Stimulated activated CD4-positive, alpha-beta T cell treated with anti-CD3 and anti-CD28 coated beads, Interleukin-2, amount 100 ng/mL, for 24 hours (primary cell): Measurements from ENCODE around the gene BRD4.

ENCODE experiments used
- DNase-seq, 2 donors: peaks; one replicate each; pipeline ENCODE4 v3.0.0-alpha.2; 2020

The BRD4 gene

DNA sequence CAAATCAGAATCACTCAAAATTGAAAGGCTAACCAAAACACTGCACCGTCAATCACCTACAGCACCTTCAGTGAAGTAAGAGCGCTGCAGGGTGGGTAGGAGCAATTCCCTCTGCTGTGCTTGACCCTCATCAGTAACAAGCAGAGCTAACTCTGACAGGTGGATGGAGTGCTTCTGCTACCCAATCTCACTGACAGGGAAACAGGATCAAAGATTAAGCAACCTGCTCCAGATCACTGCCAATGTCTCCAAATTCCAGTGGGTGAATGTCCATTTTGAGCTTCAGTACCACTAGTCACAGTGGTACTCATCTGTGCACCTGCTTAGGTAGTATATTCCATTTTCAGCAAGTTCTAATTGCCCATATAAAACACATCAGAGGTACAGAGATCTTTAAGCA lies 25.2 kb downstream of the BRD4 start:
- DNase-seq, result no peak

DNA sequence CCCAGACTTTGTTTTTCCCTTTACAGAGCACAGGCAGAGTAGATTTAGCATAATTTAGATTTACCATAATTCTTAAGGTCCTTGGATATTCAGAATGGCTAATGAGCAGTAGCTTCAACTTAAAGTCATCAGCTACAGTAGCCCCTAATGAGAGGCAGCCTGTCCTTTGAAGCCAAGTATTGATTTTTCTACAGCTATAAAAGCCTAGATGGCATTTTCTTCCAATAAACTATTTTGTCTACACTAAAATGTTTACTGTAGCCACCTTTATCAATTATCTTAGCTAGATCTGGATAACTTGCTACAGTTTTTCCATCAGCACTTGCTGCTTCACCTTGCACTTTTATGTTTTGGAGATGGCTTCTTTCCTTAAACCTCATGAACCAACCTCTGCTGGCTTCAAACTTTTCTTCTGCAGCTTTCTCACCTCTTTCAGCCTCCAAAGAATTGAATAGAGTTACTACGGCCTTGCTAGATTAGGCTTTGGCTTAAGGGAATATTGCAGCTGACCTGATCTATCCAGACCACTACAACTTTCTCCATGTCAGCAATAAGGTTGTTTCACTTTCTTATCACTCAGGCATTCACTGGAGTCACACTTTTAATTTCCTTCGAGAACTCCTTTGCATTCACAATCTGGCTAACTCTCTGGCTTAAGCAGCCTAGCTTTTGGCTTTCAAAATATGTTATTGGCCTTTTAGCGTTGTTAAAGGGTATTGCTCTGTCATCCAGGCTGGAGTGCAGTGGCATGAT lies 26.6 kb downstream of the BRD4 start:
- DNase-seq, result no peak

DNA sequence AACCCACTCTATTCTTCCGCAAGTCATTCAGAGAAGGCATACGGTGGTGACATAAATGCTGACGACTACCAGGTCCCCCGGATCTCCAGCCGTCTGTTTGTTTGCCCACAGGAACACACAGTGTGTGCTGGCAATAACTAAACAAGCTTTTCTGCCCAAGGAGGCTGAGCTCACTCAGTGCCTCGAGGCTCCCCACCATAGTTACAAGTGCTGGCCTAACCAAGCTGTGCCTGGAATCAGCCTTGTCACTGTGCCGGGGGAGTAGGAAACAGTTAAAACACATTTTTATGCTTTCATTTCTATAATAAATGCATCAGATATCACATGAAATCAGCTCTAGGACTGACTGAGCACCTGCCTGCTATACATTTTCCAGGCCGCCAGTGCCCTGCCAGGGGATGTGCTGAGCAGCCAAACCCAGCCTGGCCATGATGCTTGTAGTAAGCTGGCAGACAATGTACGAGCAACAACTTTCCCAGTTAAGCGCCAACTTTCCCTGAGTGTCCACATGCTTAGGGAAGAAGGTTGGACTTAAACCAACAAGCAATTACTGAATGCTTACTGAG lies 28.1 kb downstream of the BRD4 start:
- DNase-seq, result peak; percentile 31 to 46

DNA sequence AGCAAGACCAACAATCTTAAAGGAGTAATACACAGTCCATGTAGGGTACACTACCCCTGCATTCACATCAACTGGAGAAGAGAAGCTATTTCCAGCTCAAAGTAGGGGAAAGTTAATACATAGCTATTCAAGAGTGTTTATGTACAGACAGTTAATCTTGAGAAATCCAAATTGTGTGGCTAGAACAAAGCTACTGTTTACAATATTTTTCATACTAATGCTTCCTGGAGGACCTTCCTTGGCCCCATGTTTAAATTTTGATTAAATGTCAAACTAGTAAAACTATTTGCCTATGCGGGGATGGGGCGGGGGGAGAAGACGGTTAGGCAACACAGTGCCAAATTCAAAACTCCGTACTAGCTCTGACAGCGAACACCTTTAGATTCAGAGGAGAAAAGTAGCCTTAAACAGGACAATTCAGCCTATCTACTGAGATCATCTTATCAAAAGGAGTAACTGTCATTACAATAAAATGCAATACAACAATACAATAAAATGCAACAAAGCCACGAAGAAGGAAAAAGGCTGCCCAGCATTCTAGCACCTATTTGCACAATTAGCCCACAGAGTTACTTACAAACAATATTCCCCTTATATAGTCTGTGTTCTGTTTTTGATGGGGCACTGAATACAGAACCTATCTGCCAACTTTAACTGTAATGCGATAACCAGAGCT lies 29.1 kb downstream of the BRD4 start:
- DNase-seq, result no peak

DNA sequence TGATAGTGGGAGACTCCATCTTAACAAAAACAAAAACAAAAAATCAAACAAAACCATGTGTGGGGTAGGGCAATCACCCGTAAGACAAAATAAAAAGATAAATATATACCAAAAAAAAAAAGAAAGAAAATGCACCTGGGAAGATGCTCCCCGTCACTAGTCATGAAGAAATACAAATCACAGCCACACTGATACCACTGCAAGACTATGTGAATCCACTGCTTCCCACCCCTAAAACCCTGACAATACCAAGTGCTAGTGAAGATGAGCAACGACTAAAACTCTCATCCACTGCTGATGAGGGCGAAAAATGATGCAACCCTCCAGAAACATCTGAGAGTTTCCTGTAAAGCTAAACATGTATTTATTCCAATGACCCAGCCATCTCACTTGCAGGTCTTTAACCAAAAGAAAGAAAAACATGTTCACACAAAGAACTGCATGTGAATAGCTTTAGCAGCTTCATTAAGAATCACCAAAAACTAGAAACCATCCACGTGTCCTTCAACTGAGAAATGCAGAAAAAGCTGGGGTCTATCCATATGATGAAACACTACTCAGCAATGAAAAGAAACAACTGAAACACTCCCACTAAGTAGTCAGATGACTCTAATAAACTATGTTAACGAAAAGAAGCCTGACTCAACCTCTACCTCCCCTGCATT lies 31.7 kb downstream of the BRD4 start:
- no peak for DNase-seq

DNA sequence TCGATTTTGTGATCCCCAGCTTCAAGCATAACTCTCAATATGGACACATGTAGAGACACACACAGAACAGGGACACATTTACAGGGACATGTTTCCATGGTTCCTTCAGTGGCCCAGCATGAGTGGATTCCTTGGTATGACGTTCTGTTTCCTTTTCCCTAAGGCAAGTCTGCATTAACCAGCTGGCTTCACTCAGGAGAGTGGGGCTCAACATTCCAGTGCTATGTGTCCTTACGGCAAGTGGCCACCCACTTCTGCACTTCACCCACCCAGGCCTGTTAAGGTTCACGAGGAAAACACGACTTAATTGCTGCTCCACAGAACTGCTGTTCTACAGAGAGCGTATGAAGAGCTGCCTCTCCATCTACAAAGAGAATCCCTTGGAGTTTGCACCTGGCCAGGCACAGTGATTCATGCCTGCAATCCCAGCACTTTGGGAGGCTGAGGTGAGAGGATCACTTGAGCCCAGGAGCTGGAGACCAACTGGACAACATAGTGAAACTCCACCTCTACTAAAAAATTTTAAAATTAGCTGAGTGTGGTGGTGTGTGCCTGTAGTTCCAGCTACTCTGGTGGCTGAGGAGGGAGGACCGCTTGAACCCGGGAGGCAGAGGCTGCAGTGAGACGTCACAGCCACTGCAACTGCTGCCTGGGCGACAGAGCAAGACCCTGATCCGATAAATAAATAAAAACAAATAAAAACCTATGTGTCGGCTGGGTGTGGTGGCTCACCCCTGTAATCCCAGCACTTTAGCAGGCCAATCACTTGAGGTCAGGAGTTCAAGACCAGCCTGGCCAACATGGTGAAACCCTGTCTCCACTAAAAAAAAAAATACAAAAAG lies 32.5 kb downstream of the BRD4 start:
- DNase-seq, result no peak

DNA sequence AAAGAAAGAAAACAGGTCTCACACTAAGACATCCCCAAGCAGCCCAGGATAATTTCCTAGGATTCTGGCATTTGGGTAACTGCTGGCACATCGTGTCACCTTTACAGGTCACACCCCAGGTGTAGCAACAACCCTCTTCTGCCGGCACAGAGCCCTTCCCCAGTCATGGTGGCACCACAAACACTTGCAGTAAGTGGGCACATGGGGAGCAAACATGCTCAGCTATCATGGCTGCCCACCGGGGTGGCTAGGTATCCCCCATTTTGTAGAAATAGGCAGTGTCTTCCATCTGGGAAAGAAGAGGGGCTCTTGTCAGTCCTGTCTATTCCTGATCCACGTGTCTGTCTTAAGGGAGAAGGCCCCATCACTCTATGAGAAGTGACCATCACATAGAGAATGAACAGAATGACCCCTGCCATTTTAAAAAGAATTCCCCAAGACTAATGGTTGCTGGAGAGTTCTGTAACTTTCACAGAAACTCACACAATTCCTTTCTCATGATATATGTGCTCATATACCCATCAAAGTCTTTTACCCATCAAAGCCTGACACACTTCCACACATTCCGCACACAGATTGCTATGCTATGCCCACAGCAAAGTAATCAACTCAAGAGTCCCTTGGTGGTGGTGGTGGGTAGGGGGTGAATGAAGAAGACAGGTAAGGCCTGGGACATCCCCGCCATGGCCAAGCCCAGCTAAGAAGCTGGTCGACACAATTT lies 33.3 kb downstream of the BRD4 start:
- DNase-seq, result no peak

DNA sequence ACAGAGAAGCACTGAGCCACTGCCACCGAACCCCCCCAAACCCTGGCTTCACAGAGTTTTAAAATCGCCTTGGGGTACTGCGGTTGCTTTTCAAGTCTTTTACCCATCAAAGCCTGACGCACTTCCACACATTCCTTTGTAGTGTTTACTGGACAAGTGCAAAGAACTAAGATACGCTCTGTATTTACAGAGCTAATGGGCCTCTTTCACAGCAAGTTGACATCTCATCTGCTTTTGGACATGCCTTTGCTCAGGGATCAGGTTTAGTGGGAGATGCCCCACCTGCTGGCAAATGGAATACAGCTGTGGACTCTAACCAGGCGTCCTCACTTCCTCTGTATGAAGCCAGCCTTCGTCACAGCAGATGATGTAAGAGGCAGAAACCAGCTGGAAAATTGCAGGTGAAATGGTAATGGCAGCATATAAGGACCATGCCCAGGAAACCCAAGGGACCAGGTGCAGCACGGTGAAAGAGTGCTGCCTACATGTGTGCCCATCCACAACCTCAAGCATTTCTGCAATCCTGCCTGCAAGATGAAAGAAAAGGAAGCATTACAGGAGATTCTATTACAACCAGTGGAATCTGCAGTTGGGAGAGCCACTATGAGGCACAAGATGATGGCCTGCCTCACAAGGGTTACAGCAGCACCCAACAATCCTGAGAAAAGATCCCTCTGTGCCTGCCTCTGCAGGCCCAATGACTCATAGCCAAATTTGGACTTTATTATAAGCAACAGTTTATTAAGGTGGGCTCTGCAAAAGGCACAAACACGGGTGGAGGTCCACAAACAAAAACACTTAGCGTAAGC lies 34.7 kb downstream of the BRD4 start:
- DNase-seq, result no peak

DNA sequence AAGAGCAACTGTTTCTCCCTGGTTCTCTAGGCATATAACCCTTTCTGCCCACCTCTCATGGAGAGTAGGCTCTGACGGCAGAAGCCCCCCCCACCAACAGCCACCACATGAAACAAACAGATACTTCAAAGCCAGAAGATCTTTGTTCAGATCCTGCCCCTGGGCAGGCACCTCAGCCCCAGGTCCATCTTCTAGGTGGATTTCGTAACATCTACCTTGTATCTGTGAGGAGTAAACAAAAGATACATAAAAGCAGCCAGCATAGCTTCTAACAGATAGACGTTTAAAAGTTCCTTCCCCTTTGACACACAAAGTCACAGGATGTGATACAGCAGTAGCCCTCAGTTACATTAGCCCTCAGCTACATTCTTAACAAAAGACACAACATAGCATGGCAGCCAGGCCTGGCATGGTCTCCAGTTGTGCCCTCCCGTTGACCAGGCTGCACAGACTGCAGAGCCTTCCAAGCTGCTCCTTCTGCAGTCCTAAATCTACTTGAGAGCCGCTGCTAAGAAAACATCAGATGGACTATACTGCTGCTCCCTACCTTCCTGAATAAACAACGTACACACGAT lies 35.4 kb downstream of the BRD4 start:
- DNase-seq, result no peak

DNA sequence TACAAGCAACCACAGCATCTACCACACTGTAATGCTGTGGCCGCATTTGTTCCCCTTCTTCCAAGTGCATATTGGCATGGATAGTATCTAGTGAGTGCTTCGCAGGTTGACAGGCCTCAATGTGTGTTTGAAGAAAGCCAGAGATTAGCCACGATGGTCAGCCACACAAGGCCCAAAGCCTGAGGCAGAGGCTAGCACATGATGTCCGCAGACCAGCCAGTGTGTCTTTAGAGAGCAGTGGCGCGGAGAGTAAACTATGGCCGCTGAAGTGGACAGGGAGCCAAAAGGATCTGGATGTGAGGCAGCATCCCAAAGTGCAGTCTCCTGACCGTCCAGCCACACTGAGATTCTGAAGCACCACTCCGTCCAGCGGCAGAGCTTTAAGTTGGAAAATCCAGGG lies 36.0 kb downstream of the BRD4 start:
- DNase-seq, result no peak

DNA sequence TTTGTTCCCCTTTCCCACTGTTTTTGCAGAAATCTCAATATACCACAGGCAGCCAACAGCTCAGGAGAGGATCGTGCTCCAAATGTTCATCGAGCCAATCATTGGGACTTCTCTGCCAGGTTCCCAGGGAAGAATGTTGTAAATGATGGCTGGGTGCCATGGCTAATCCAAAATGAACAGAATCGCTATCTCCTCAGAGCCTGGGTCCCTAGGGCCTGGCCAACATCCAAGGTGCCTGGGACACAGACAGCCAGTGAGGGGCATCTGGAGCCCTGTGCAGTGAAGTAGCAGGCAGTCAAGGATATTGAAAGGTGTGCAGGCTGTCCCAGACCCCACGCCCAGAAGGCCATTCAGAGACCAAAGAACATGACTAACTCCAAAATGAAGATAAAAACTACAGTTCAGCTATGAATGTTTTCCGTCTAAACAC lies 37.8 kb downstream of the BRD4 start:
- DNase-seq, result no peak

DNA sequence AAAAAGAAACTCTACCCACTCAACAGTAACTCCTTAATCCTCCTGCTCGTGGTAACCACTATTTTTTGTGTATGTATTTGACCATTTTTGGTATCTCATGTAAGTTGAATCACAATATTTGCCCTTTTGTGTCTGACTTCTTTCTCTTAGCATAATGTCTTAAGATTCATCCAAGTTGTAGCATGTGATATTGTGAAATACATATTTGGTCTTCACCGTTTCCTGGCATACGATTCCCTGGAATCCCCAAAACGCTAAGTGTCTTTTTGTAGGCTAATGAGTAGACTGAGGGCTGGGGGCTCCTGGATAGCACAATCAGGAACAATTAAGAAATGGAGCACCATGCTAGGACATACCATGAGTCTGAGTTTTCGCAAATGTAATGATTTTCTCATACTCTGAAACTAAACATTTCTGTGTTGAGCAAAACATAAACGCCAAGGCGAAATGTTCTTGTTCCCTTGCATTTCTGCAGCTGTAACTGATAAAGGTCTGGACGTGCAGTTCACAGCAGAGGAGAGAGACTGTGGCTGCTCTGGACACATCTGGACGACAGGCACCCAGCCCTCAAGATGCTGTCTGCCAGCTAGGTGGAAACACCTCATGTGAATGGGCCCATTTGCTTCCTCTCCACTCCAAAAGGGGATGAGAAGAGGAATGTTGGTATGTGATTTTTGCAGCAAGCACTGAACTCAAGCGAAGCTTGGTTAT lies 38.4 kb downstream of the BRD4 start:
- DNase-seq, result no peak

DNA sequence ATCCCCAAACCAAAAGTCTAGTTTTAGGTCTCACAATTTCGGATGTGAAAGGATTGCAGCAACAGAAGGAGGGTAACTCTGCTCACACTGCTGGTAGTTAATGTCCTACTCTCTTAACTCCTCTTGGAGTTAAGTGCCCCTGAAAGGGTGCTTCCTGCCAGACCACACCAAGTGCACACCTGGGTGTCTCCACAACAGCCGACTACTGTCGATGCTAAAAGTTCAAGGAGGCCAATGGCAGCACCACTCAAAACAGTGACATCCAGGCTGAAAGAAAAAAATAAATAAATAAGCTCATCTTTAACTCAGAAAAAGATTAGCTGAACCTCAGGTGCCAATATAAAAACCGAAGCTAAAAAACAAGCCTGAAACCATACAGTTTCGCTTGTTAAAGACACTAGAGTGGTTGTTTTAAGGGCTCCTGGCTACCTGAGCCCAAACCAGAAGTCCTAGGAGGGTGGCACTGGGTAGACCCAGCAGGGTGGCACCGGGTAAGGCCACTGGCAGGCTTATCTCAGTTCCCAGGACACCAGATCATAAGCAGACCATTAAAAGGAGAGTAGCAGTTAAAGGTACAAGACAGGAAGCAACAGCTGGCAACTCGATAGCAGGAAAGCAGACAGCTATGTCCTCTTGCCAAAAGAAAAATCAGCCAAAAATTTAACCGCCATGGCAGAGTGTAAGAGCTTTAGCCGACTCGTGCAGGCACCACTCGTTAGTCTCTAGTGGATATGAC lies 39.3 kb downstream of the BRD4 start:
- no peak for DNase-seq

DNA sequence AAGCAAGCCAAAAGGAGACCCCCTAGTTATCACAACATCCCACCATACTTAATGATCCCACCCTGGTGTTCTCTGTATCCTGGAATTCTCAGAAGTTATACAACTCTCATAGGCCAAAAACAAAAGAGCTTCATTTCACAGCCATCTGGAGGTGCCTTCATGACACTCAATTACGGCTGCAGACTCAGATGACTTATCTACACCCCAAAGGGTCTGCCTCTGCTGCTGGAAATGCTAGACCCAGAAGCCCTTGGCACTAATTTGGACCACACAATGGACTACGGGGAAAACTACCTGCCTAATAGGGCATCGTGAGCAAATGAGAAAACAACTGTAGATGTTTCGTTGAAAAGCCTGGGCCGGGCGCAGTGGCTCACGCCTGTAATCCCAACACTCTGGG lies 40.2 kb downstream of the BRD4 start:
- no peak for DNase-seq

DNA sequence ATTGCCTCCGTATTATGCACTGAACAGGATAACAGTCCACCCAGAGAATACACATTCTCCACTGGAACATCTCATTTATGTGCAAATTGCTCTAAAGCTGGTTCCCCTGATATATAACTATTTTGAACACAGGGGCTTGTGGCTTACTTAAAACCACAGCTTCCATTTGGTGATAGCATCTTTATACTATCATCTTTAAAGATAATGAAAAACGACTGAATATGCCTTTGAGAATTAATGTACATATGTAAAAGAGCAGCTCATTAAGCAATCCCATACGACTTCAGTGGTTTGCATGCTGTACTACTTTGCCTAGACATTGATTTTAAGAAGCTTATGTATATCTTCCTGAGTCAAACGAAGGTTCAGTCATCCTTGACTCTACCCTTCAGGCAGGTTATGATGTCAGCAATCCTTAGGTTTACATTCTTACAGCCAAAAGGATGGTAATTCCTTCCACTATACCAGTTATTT lies 40.8 kb downstream of the BRD4 start:
- no peak for DNase-seq

DNA sequence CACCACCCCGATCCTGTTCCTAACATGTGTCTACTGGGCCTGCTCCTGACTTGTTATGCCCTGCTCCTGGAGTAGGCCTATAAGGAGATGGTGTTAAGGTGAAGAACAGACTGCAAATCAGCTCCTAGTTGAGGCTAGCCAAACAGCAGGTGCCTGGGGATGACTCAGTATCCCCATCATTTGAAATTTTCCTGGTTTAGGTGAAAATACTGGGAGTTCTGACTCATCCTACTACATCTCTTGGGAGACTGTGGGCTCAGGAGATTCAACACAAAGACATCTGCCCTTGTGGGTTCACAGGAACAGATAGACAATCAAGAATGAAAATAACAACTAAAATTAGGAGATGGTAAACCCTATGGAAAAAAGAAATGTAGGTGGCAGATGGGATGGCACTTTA lies 41.2 kb downstream of the BRD4 start:
- DNase-seq, result no peak

DNA sequence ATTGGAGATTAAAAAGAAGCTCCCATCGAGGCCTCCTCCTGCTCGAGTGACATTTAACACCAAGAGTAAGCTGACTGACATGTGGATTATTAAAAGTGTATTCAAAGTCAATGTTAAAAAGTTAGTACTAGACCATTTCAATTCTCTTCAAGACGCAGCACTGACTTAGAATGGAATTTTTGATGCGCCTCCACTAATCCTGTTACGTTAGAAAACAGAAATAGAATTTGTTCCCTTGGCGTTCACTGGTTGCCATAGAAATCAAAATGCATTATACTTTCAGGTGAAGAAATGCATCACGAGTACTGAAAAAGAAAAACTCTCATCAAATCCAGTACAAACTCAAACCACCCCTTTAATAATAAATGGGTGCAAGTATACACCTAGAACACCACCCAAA lies 42.2 kb downstream of the BRD4 start:
- no peak for DNase-seq

DNA sequence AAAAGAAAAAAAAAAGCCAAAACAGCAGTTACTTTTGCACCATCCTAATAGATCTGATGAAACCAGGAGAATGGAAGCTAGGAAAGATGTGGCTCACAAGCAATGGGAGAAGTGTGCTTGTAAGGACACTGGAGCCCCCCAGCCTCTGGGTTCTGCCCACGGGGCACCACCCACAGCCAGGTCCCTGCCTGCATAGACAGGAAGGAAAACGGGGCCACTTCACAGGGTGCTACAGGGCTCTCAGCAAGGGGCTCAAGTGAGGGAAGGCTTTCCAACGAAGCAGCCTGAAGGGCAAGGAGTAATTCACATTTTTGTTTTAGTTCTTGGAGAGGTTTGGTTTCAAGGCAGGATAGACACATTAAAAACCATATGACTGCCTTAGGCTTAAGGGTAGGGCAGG lies 42.7 kb downstream of the BRD4 start:
- DNase-seq, result no peak
